Hepatocyte (in vitro differentiated cells): ENCODE measurements around the gene KIR3DL3. TPM values are rescaled to one million over a fixed set of nuclear protein-coding genes. Genes with fewer than 3 reads are reported as not detected.
"Not testable (repeated sequence)": the region's sequence is repeated elsewhere in the genome, so short reads cannot be mapped to it uniquely, and the experiment has no call there.

ENCODE experiments used
- DNase-seq: peaks from one replicate; pipeline ENCODE4 v3.0.0-alpha.2; 2016; ENCODE audit warnings: low spot score
- H2AFZ ChIP-seq: fragments of 200-600 bp; sonication (generic); 2 replicates; pipeline ENCODE4 v1.6.0; 2016; ENCODE audit warnings: antibody characterized with exemption, mild to moderate bottlenecking
- H3K27ac ChIP-seq: fragments of 200-600 bp; sonication (generic); 2 replicates; pipeline ENCODE4 v1.5.1; 2016; ENCODE audit warnings: mild to moderate bottlenecking
- H3K27me3 ChIP-seq: fragments of 200-600 bp; sonication (generic); 2 replicates; pipeline ENCODE4 v1.6.1; 2016
- H3K36me3 ChIP-seq: fragments of 200-600 bp; sonication (generic); replicated peaks from 2 replicates; pipeline ENCODE4 v1.5.1; 2016; ENCODE audit warnings: low read depth; ENCODE audit not compliant: insufficient read depth
- H3K4me1 ChIP-seq: fragments of 200-600 bp; sonication (generic); 2 replicates; pipeline ENCODE4 v1.5.1; 2016; ENCODE audit warnings: mild to moderate bottlenecking, moderate library complexity; ENCODE audit not compliant: insufficient read depth
- H3K4me2 ChIP-seq: fragments of 200-600 bp; sonication (generic); 2 replicates; pipeline ENCODE4 v1.6.0; 2016
- H3K4me3 ChIP-seq: fragments of 200-600 bp; sonication (generic); 2 replicates; pipeline ENCODE4 v1.5.1; 2016; ENCODE audit warnings: mild to moderate bottlenecking
- H3K79me2 ChIP-seq: fragments of 200-600 bp; sonication (generic); 2 replicates; pipeline ENCODE4 v1.6.0; 2017; ENCODE audit warnings: mild to moderate bottlenecking
- H3K9me2 ChIP-seq: fragments of 200-600 bp; sonication (generic); replicated peaks from 2 replicates; pipeline ENCODE4 v1.6.0; 2017; ENCODE audit warnings: mild to moderate bottlenecking; ENCODE audit not compliant: insufficient read depth
- H3K9me3 ChIP-seq: fragments of 200-600 bp; sonication (generic); 2 replicates; pipeline ENCODE4 v1.5.1; 2016; ENCODE audit warnings: low read depth, mild to moderate bottlenecking
- H4K20me1 ChIP-seq: fragments of 200-600 bp; sonication (generic); 2 replicates; pipeline ENCODE4 v1.6.0; 2016; ENCODE audit warnings: mild to moderate bottlenecking; ENCODE audit not compliant: insufficient read depth, poor library complexity, severe bottlenecking
- EZH2 ChIP-seq: fragments of 200-600 bp; sonication (generic); IDR thresholded peaks from 2 replicates; pipeline ENCODE4 v1.6.1; 2016; ENCODE audit warnings: antibody characterized with exemption, mild to moderate bottlenecking, borderline replicate concordance
- EZH2phosphoT487 ChIP-seq: fragments of 200-600 bp; sonication (generic); IDR thresholded peaks from one replicate; pipeline ENCODE4 v1.6.1; 2018; ENCODE audit warnings: antibody characterized with exemption, mild to moderate bottlenecking, low read depth, moderate library complexity; ENCODE audit not compliant: unreplicated experiment, severe bottlenecking
- WGBS: methylation state at CpG from one replicate; pipeline ENCODE4 v1.1.6; 2016; ENCODE audit warnings: low lambda C conversion rate; ENCODE audit errors: missing lambda C conversion rate; 5-methylcytosine and 5-hydroxymethylcytosine counted together
- polyA plus RNA-seq: library from polyadenylated mRNA; unstranded; fragments of >200 nt; fragmentation: Nextera tagmentation; extraction: Ambion mirVana; gene quantifications from 2 replicates; pipeline ENCODE4 v1.2.1, GENCODE V29; 2016
- total RNA-seq: library from RNA; depleted of rRNA; stranded (reverse); fragments of >200 nt; gene quantifications from 2 replicates; pipeline ENCODE4 v1.2.3, GENCODE V29; 2014
- TF ChIP-seq, protein P1 (sequence below): fragments of 200-600 bp; sonication (generic); IDR thresholded peaks from 2 replicates; pipeline ENCODE4 v1.5.1; 2016; ENCODE audit warnings: antibody characterized with exemption, mild to moderate bottlenecking; ENCODE audit not compliant: poor library complexity

KIR3DL3 gene
- total RNA-seq (not detected in 2 replicates), polyA plus RNA-seq (not detected in 2 replicates)

GRCh38 chr19:54724142-54724541, at the start of gene KIR3DL3:
Gene KIR3DL3 (plus strand): TSS chr19:54724442. CDS start chr19:54724497, 55 bp downstream.
- 83% methylated on average over 9 of the region's 9 CpGs for WGBS
- H4K20me1 ChIP-seq, result no peaks in the 10 kb centered on the region
- no peaks in the 10 kb centered on the region for H3K4me1 ChIP-seq
- no peak within 1 kb of the TSS for H3K27ac ChIP-seq
- DNase-seq, result no peak
- H3K9me2 ChIP-seq, result no peaks in the 10 kb centered on the region
- H3K36me3 ChIP-seq, result no peaks in the 10 kb centered on the region
- H3K9me3 ChIP-seq, result peaks cover 4% of the 10 kb centered on the region
- no peaks in the 10 kb centered on the region for H3K79me2 ChIP-seq
- no peak within 1 kb of the TSS for H3K4me2 ChIP-seq
- no peak within 1 kb of the TSS for H3K4me3 ChIP-seq
- H3K27me3 ChIP-seq, result no peaks in the 10 kb centered on the region
- no peak within 1 kb of the TSS for H2AFZ ChIP-seq
- no peak for TF ChIP-seq EZH2phosphoT487
- no peak for TF ChIP-seq EZH2
- TF ChIP-seq, protein P1, sequence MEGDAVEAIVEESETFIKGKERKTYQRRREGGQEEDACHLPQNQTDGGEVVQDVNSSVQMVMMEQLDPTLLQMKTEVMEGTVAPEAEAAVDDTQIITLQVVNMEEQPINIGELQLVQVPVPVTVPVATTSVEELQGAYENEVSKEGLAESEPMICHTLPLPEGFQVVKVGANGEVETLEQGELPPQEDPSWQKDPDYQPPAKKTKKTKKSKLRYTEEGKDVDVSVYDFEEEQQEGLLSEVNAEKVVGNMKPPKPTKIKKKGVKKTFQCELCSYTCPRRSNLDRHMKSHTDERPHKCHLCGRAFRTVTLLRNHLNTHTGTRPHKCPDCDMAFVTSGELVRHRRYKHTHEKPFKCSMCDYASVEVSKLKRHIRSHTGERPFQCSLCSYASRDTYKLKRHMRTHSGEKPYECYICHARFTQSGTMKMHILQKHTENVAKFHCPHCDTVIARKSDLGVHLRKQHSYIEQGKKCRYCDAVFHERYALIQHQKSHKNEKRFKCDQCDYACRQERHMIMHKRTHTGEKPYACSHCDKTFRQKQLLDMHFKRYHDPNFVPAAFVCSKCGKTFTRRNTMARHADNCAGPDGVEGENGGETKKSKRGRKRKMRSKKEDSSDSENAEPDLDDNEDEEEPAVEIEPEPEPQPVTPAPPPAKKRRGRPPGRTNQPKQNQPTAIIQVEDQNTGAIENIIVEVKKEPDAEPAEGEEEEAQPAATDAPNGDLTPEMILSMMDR, result no peak

DNA sequence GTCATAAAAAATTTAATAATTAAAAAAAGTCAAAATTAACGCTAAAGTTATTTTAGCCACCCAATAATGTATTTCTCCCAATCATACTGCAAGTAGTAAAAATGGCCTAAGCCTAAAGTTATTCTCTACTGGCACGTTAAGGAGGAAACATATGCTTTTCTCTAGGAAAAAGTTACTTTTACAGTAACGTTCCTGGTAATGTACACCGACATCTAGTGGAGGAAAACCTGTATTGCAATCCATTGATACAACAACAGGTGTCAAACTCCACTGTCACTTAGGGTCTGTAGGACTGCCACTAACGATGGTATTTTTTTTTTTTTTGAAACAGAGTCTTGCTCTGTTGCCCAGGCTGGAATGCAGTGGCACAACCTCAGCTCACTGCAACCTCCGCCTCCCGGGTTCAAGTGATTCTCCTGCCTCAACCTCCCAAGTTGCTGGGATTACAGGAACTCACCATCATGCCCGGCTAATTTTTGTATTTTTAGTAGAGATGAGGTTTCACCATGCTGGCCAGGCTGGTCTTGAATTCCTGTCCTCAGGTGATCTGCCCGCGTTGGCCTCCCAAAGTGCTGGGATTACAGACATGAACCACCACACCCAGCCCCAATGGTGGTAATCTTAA, 47.9 kb upstream of the KIR3DL3 start:
- not testable (repeated sequence) for H3K4me2 ChIP-seq, H3K4me1 ChIP-seq, H3K27me3 ChIP-seq, H3K27ac ChIP-seq, H3K9me2 ChIP-seq, H3K36me3 ChIP-seq, H4K20me1 ChIP-seq, H3K4me3 ChIP-seq, H2AFZ ChIP-seq, H3K9me3 ChIP-seq, H3K79me2 ChIP-seq
- TF ChIP-seq, protein P1, result peak; percentile 63
- WGBS, result 34% methylated on average over 10 of the region's 10 CpGs
- DNase-seq, result peak; percentile 56

DNA sequence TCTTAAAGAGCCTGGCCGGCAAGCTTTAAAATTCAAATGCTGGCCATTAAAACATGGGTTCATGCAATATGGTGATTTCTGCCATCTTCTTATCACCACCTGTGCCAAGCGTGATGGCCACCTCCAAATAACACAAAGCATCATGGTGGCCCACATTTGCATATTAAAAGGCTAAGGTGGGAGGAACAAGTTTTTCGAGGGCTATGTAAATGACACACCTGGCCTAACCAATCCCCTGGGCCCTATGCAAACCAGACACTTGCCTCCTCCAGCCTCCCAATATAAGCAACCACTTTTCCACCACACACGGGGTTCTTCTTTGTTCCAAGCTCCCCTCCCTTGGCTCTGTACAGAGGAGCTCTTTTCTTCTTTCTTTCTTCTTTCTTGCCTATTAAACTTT, 47.0 kb upstream of the KIR3DL3 start:
- H3K9me2 ChIP-seq, result no peaks in the 10 kb centered on the region
- H3K27ac ChIP-seq, result no peak overlapping the region
- no peaks in the 10 kb centered on the region for H3K79me2 ChIP-seq
- no peak for DNase-seq
- H3K36me3 ChIP-seq, result no peaks in the 10 kb centered on the region
- 84% methylated on average over 4 of the region's 4 CpGs for WGBS
- no peak for TF ChIP-seq EZH2phosphoT487
- TF ChIP-seq EZH2, result no peak
- TF ChIP-seq, protein P1, result no peak
- H3K27me3 ChIP-seq, result no peaks in the 10 kb centered on the region
- H4K20me1 ChIP-seq, result no peaks in the 10 kb centered on the region
- H3K4me3 ChIP-seq, result no peak overlapping the region
- no peaks in the 10 kb centered on the region for H3K9me3 ChIP-seq
- no peaks in the 10 kb centered on the region for H3K4me1 ChIP-seq
- H2AFZ ChIP-seq, result no peak overlapping the region
- no peak overlapping the region for H3K4me2 ChIP-seq

DNA sequence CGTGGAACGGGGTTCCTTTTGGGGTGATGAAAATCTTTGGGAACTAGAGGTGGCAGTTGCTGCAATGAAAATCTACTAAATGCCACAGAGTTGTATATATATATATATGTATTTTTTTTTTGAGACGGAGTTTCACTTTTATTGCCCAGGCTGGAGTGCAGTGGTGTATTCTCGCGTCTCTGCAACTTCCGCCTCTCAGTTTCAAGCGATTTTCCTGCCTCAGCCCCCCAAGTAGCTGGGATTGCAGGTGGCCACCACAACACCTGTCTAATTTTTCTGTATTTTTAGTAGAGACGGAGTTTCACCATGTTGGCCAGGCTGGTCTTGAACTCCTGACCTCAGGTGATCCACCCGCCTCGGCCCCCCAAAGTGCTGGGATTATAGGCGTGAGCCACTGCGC, 42.6 kb upstream of the KIR3DL3 start:
- not testable (repeated sequence) for H3K4me3 ChIP-seq, H4K20me1 ChIP-seq, H3K79me2 ChIP-seq, H3K9me2 ChIP-seq, H3K9me3 ChIP-seq, DNase-seq, H3K36me3 ChIP-seq, H3K27ac ChIP-seq, H2AFZ ChIP-seq, H3K4me2 ChIP-seq, H3K4me1 ChIP-seq, H3K27me3 ChIP-seq
- WGBS, result 85% methylated on average over 12 of the region's 12 CpGs
